Muscle of arm (tissue), 12 donors: ENCODE measurements around the gene SOX2. TPM values are rescaled to one million over a fixed set of nuclear protein-coding genes. Genes with fewer than 3 reads are reported as not detected.

Source experiments
- DNase-seq: peaks from one replicate; pipeline ENCODE4 v3.0.0-alpha.2; 2013
- polyA plus RNA-seq, 12 donors: library from polyadenylated mRNA; unstranded; fragments of 120-200 nt; gene quantifications; one replicate each; pipeline ENCODE4 v1.2.1, GENCODE V29; 2013; ENCODE audit not compliant: insufficient read length in 12 of 12

Gene SOX2
- polyA plus RNA-seq, 12 donors = 0.13 to 3.3 (median 0.38) TPM; not detected in 2

GRCh38 chr3:181703601-181704420 lies 7.9 kb upstream of the SOX2 start:
- no peak for DNase-seq

- DNase-seq = no peak
Observed at GRCh38 chr3:181704421-181705085, 7.2 kb upstream of the SOX2 start.

GRCh38 chr3:181705086-181705480 lies 6.6 kb upstream of the SOX2 start:
- DNase-seq = no peak

- no peak for DNase-seq
Observed at GRCh38 chr3:181707980-181708379, 3.7 kb upstream of the SOX2 start.

GRCh38 chr3:181709537-181710279 lies 2.0 kb upstream of the SOX2 start:
- peak; percentile 69 for DNase-seq

GRCh38 chr3:181710345-181711291 lies 1.1 kb upstream of the SOX2 start:
- no peak for DNase-seq

- DNase-seq = no peak
Observed at GRCh38 chr3:181712226-181712552, 464 bp downstream of the SOX2 start.

GRCh38 chr3:181712553-181713279 lies 991 bp downstream of the SOX2 start:
- DNase-seq = no peak

GRCh38 chr3:181713280-181713647 lies 1.5 kb downstream of the SOX2 start:
- no peak for DNase-seq

GRCh38 chr3:181713676-181714612 lies 2.2 kb downstream of the SOX2 start:
- no peak for DNase-seq

- DNase-seq = no peak
Observed at GRCh38 chr3:181715571-181716340, 4.0 kb downstream of the SOX2 start.

- no peak for DNase-seq
Observed at GRCh38 chr3:181716966-181717365, 5.2 kb downstream of the SOX2 start.

- DNase-seq = no peak
Observed at GRCh38 chr3:181717549-181718171, 5.9 kb downstream of the SOX2 start.

- DNase-seq = no peak
Observed at GRCh38 chr3:181718369-181718768, 6.6 kb downstream of the SOX2 start.

GRCh38 chr3:181718987-181719911 lies 7.5 kb downstream of the SOX2 start:
- DNase-seq = no peak

GRCh38 chr3:181719991-181720680 lies 8.4 kb downstream of the SOX2 start:
- no peak for DNase-seq
